Posterior cingulate gyrus (tissue), 11 donors: ENCODE results near the gene TACC2.
A peak's percentile ranks its signal among the peaks of the same experiment; 100 is the strongest.
"Not testable (repeated sequence)": the region's sequence is repeated elsewhere in the genome, so short reads cannot be mapped to it uniquely, and the experiment has no call there.

ENCODE experiments used
- DNase-seq, 10 donors: peaks; one replicate each; pipeline versions ENCODE4 v3.0.0 to v3.0.0-alpha.2; 2020 to 2021; ENCODE audit warnings: mixed read lengths in 3 of 10
- intact Hi-C: fragments of 100-400 bp; cut with DNase I; formaldehyde crosslinking; loops from one replicate; pipeline ENCODE4 v1.15.1; 2023

Gene TACC2

DNA sequence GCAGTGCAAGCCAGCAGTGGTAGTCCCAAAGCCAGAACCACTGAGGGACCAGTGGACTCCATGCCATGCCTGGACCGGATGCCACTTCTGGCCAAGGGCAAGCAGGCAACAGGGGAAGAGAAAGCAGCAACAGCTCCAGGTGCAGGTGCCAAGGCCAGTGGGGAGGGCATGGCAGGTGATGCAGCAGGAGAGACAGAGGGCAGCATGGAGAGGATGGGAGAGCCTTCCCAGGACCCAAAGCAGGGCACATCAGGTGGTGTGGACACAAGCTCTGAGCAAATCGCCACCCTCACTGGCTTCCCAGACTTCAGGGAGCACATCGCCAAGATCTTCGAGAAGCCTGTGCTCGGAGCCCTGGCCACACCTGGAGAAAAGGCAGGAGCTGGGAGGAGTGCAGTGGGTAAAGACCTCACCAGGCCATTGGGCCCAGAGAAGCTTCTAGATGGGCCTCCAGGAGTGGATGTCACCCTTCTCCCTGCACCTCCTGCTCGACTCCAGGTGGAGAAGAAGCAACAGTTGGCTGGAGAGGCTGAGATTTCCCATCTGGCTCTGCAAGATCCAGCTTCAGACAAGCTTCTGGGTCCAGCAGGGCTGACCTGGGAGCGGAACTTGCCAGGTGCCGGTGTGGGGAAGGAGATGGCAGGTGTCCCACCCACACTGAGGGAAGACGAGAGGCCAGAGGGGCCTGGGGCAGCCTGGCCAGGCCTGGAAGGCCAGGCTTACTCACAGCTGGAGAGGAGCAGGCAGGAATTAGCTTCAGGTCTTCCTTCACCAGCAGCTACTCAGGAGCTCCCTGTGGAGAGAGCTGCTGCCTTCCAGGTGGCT, 97.7 kb downstream of the TACC2 start:
- peak in 1 of 10 donors; percentile 79 for DNase-seq
- intact Hi-C loops, result no loop called here

- intact Hi-C loops, result no loop called here
- peak in 1 of 10 donors; percentile 42 for DNase-seq
These were observed 98.5 kb downstream of the TACC2 start for GRCh38 chr10:122087436-122087835.

GRCh38 chr10:122089311-122090017, 100.5 kb downstream of the TACC2 start:
- peak in 1 of 10 donors; percentile 74 for DNase-seq
- intact Hi-C loops, result no loop called here

DNA sequence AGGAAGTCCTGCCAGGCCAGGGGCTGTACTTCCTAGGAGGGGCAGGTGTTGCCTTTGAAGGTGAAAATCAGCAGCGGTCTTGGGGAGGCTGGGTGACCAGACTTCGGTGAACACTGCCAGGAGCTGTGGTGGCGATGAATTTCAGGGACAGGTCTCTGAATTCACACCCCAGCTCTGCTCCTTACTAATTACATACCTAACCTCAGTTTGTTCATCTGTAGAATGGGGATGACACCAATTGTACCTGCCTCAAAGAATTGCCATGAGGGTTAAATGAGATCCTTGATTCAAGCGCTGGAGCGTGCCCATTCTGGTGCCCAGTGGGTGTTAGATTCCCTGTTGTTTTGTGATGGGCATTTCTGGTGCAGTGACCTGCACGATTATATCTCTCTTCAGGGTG, 102.8 kb downstream of the TACC2 start:
- DNase-seq, result peak in 1 of 10 donors; percentile 50
- intact Hi-C loops, result no loop called here

DNA sequence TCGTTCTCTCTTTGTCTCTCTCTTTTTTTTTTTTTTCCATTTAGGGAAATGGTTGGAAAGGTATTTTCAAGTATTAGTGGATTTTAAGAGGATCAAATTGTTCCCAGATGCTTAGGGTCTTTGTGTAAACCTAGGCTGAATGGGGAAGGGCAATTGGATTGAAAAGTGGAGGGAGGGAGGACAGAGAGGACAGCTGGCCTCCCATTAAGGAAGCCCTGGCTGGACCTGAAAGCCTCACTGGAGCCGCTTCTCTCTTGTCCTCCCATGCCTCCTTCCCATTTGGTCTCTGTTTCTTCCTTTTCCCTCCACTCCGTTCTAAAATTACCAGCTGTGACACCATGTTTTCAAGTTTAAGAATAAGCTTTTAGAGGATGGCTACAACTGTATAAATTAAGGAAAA, 104.1 kb downstream of the TACC2 start:
- DNase-seq, result peak in 1 of 10 donors; percentile 4
- intact Hi-C loops, result no loop called here

GRCh38 chr10:122096181-122096580, 107.2 kb downstream of the TACC2 start:
- intact Hi-C loops, result not testable (repeated sequence)
- DNase-seq, result peak in 1 of 10 donors; percentile 63

DNA sequence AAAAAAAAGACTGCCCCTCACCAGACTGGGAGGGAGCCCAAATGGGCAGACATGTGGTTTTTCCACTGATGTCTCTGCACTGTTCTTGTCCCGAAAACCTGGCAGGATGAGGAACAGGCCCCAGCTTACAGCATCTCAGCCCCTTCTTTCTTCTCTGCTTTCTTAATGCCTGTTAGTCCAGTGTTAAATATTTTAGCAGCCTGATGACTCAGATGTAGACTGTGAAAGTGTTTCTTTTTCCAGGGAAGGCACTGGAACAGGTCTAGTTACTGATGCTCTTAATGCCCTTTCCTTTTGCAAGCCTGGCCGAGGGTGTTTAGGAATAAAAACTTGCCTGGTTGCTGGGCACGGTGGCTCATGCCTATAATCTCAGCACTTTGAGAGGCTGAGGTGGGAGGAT, 107.7 kb downstream of the TACC2 start:
- DNase-seq, result no peak
- intact Hi-C loops, result no loop called here

GRCh38 chr10:122097935-122098334, 109.0 kb downstream of the TACC2 start:
- DNase-seq, result no peak
- intact Hi-C loops, result no loop called here

GRCh38 chr10:122098924-122099323, 110.0 kb downstream of the TACC2 start:
- intact Hi-C loops, result no loop called here
- DNase-seq, result peak in 2 of 10 donors; percentile 6 to 62

GRCh38 chr10:122099562-122099961, 110.6 kb downstream of the TACC2 start:
- peak in 1 of 10 donors; percentile 52 for DNase-seq
- intact Hi-C loops, result no loop called here

DNA sequence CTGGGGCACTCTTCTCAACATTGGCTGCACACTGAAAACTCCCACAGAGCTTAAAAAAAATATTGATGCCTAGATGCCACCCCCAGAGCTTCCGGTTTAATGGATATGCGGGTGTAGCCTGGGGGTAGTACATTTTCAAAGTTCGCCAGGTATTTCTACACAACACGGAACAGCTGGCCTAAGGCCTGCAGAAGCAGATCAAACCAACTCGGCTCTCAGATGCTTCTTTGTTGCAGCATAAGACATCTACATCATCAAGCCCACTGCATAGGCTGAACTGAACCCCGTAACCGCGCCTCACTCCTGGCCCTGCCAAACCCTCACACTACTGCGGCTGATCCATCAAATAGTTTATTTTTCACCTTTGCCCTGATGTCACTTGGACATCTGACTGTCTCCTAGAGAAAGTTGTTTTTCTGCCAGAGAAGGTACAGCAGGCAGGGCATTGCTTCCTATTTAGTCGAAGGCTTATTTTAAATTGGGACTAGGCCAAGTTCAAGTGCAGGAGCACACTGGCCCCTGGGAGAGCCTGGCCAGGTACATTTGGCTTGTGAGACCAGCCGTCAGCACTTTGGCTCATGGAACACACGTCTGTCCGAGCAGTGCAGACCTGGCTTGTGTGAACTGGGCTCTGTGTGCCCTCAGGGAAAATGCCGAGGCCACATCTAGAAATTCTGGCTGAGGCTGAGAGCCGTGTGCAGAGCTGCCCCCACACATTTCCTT, 113.3 kb downstream of the TACC2 start:
- peak in 1 of 10 donors; percentile 20 for DNase-seq
- intact Hi-C loops, result no loop called here

DNA sequence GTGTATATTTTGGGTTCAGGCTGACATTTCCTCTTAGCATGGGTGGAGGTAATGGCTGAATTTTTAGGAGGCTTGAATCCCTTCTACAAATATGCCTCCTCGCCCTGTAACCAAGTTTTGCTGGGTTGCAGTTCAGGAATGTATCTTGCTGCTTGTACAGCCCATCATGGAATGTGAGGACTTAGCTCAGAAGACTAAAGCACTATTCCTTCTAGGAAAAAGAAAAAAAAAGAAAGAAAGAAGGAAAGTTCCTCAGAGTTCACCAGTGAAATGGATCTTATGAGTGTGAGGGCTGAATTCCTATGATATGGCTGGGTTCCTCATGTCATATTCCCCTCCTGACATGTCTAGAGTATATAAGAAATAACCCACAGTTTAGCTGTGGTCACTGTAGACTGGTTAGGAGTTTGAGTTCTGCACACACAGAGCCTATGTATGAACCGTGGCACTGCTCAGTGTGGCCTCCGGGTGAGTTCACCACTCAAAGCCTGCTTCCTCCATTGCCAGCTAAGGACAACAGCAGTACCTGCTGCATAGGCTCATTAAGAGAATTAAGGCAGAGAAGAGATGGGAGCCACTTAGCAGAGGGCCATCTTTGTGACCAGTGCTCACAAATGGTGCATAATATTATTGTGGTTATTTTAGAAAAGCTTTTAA, 114.0 kb downstream of the TACC2 start:
- no peak for DNase-seq
- intact Hi-C loops, result no loop called here

DNA sequence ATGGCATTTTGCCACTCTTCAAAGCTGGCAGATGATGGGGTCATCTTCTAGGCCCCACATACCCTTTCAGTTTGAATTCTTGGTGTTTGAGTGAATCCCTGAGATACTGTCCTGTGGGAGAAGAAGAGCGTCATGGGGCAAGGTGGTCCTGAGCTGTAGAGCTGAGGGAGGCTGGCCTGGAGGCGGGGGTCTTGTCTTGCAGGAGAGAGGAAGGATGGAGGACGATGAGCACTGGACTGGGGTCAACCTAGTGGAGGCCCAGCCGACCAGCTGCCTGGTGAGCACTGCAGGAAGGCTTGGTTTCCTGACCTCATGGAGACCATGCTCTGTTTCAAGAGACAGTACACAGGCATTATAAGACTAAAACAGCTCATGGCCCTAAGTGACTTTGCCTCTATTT, 114.6 kb downstream of the TACC2 start:
- intact Hi-C loops, result no loop called here
- peak in 1 of 10 donors; percentile 65 for DNase-seq

GRCh38 chr10:122108786-122109185, 119.8 kb downstream of the TACC2 start:
- intact Hi-C loops, result not testable (repeated sequence)
- DNase-seq, result peak in 1 of 10 donors; percentile 31

- intact Hi-C loops, result no loop called here
- DNase-seq, result no peak
These were observed 123.2 kb downstream of the TACC2 start for GRCh38 chr10:122112021-122112616.

- intact Hi-C loops, result no loop called here
- peak in 6 of 10 donors; percentile 13 to 89 (median 40) for DNase-seq
These were observed 123.7 kb downstream of the TACC2 start for GRCh38 chr10:122112625-122113160.

DNA sequence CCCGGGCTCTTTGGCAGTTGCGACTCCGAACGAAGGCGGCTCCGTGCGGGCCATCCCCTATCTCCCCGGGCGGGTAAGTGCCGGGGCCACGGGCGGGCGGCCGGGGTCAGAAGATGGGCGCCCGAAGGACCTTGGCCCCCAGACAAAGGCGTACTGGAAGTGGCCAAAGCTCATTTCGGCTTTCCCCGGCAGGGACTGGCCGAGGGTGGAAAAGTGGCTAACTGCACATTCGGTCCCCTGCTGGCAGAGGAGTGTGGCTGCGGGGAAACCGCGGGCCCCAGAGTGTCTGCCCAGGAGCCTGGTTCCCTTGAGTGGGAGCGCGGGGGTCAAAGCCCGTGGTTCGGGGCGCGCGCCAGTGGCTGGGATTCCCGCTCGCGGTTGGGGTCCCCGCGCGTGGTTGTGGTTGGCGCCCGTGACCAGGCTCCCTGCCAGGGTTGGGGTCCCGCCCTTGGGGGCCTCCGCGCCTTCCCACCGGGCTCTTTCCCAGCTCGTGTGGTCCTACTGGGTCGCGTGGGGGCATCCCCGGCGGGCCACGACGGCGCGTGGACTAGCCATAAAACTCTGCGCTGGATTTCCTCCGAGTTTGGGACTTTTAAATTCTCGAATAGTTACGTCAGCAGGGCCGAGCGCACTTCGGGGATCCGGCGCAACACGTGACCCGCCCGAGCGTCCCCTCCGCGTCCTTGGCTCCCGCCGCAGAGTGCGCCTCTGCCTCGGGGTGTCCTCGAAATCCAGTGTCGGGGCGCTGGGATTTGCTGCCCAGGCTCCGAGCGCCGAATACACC, 124.4 kb downstream of the TACC2 start:
- intact Hi-C loops, result no loop called here
- peak in 6 of 10 donors; percentile 10 to 85 (median 20) for DNase-seq

DNA sequence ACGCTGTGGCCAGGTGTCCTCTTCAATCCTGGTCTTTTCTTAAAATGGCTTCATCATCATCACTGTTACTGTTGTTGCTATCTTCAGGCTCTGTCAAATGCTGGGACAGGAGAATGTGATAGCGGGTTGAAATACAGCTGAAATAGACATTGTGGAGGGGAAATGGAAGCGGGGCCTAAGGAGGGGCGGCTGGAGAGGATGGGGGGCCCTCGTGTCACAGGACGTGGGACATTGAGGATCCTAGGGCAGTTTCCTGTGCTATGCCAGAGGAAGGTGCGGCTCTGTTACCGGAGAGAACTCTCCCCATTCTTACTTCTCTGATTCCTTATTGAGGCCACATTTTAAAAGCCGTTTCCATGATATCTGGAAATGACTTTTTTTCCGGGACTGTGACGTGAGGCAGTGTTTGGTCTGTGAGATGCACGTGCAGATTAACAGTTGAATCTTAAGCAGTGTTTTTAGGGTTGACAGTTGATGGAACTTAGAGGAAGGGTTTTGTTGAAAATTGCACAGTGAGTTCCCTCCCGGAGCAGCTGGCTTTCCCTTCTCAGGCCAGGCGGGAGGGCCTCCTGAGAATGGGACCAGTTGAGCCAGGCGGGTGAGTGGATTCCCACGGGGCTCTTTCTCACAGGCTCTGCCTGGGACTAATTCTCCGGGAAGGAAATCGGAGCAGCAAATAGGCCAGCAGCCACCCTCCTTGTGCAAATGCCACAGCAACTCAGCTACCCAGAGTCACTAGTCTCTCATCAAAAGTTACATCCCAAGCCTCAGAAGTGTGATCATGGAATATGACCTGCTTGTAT, 125.2 kb downstream of the TACC2 start:
- intact Hi-C loops, result no loop called here
- peak in 1 of 10 donors; percentile 58 for DNase-seq
